Muscle layer of duodenum (tissue), 2 donors: ENCODE data around the gene C18orf32.
"Not testable (repeated sequence)": the region's sequence is repeated elsewhere in the genome, so short reads cannot be mapped to it uniquely, and the experiment has no call there.

Experiments
- H3K27ac ChIP-seq: one replicate; pipeline ENCODE4 v1.7.0; 2013; ENCODE audit warnings: mild to moderate bottlenecking, low read length
- H3K27me3 ChIP-seq: one replicate; pipeline ENCODE4 v1.7.0; 2013; ENCODE audit warnings: low read depth, mild to moderate bottlenecking, control low read depth, low read length
- H3K36me3 ChIP-seq, 2 donors: one replicate each; pipeline ENCODE4 v1.7.0; 2013; ENCODE audit warnings: low read length in 2 of 2, control low read depth in 1 of 2, mild to moderate bottlenecking in 1 of 2; ENCODE audit not compliant: insufficient read depth in 2 of 2, control insufficient read depth in 1 of 2
- H3K4me1 ChIP-seq, 2 donors: one replicate each; pipeline ENCODE4 v1.7.0; 2013; ENCODE audit warnings: low read length in 2 of 2, mild to moderate bottlenecking in 2 of 2, control low read depth in 1 of 2, moderate library complexity in 1 of 2; ENCODE audit not compliant: insufficient read depth in 2 of 2, control insufficient read depth in 1 of 2
- H3K4me3 ChIP-seq, 2 donors: one replicate each; pipeline ENCODE4 v1.7.0; 2013; ENCODE audit warnings: low read length in 2 of 2, low read depth in 1 of 2, mild to moderate bottlenecking in 1 of 2
- H3K9me3 ChIP-seq, 2 donors: one replicate each; pipeline ENCODE4 v1.7.0; 2013; ENCODE audit warnings: low read length in 2 of 2, control low read depth in 1 of 2, mild to moderate bottlenecking in 1 of 2; ENCODE audit not compliant: control insufficient read depth in 1 of 2
- donor health status: healthy.

Gene C18orf32

DNA sequence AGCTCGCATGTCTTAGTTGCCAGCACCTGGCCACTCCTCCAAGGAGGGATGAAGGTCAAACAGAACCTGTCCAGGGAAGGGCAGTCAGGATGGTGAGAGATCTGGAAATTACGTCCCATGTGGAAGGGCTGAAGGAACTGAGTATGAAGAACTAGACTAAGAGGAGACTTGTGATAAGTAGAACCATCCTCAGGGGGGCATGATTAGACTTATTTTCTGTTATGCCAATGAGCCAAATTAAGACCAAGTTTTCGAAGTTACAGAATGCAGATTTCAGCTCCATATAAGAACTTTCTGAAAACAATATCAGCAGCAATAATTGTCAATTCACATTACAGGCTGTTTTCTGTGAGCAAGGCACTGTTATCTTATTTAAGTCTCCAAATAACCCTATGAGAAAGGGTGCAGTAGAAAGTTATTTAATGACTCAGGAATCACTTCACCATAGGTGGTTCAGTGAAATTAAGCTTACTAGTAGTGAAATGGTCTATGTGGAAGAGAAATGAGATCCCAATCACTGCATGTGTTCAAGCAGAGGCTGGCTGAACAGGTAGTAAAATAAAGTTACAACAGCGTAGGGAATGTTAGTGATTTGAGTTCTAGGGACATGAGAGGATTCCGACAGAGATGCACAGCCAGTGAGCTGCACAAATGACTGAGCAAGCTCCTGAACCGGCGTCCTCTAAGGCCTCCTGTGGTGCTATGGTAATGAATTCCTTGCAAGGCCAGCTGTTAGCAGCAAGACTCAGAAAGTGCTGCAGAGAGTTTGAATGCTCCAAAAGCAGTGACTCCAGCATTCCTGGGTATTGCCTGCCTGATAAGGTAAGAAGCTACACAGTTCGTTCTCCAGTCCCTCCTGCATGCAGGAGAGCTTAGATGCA lies 22.1 kb downstream of the C18orf32 start:
- Histone ChIP-seq H3K36me3 (no peaks in the 10 kb centered on the region), H3K4me3 (no peak overlapping the region), H3K27ac (no peak overlapping the region)

DNA sequence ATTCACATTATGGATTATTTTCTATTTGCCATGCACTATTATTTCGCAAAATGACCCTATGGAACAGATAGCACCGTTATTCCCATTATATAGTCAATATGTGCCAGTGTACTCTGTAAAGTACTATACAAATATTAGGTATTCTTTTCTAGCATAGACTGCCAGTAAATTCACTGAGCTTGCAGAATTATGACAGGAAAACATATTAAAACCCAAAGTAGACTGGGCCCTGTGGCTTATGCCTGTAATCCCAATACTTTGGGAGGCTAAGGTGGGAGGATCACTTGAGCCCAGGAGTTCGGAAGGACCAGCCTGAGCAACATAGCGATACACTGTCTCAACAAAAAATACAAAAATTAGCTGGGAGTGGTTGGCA lies 25.4 kb downstream of the C18orf32 start:
- Histone ChIP-seq H3K27ac (no peak overlapping the region), H3K4me1 (peaks cover 13 to 19% of the 10 kb centered on the region in 2 donors), H3K36me3 (no peaks in the 10 kb centered on the region), H3K27me3 (no peaks in the 10 kb centered on the region), H3K9me3 (no peaks in the 10 kb centered on the region), H3K4me3 (no peak overlapping the region)

More for the DNA sequence above, 22.1 kb downstream of the C18orf32 start:
- Histone ChIP-seq H3K4me1 (peaks cover 0 to 8% of the 10 kb centered on the region in 2 donors), H3K9me3 (no peaks in the 10 kb centered on the region), H3K27me3 (no peaks in the 10 kb centered on the region)

DNA sequence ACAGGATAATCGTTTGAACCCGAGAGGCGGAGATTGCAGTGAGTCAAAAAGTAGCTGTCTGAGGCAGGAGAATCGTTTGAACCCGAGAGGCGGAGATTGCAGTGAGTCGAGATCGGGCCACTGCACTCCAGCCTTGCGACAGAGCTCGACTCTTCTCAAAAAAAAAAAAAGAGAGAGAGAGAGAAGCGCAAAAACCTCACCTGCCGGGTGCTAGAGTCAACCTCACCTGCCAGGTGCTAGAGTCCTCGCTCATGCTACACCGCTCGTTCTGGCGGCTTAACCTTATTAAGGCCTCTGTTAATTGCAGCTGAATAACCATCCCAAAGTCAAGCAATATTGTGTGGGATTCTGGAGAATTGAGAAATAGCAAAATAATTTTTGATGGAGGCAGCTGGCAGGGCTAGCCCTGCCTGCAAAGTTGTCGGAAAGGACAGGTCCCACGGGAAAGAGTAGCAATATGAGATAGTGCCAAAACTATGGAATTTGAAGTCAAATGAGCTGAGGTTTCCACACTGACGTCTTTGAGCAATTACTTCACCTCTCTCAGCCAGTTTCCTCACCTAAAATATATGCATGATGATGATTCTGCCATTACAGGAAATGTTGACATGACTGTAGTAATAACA lies 25.9 kb downstream of the C18orf32 start:
- Histone ChIP-seq H3K9me3 (no peaks in the 10 kb centered on the region), H3K27ac (peak overlapping the region; percentile 52), H3K4me1 (peaks cover 13 to 19% of the 10 kb centered on the region in 2 donors), H3K27me3 (no peaks in the 10 kb centered on the region), H3K4me3 (peak overlapping the region; percentile 77 to 98), H3K36me3 (no peaks in the 10 kb centered on the region)

DNA sequence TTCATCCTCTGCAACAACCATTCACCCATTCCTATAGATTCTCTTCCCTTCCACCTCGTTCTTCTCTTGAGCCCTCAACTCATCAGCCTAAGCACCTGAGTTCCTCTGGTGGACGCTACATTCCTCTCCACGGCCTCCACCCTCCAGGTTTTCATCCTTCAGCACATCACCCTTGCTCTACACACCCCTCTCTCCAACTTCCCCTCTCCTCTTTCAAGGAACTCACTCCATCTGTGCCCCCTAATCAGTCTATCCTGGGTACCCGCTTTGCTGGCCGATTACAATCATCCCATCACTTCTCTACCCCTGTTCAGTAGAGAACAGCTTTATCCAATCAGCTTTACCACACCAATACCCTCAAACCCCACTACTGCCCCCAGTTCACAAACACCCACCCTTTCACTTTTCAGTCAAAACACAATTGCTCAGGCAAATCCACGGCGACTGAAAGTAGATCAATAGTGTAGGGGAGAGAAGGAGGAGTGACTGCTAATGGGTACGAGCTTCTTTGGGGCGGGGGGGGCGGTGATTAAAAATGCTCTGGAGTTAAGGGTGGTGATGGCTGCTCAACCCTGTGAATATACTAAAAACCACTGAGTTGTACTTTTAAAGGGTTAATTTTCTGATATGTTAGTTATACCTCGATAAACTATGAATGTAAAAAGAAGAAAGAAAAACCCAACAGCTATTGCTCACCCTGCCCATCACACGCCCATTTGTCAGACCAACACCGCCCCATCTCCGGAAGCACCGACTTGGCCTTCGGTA lies 27.4 kb downstream of the C18orf32 start:
- no peaks in the 10 kb centered on the region for H3K36me3 ChIP-seq

DNA sequence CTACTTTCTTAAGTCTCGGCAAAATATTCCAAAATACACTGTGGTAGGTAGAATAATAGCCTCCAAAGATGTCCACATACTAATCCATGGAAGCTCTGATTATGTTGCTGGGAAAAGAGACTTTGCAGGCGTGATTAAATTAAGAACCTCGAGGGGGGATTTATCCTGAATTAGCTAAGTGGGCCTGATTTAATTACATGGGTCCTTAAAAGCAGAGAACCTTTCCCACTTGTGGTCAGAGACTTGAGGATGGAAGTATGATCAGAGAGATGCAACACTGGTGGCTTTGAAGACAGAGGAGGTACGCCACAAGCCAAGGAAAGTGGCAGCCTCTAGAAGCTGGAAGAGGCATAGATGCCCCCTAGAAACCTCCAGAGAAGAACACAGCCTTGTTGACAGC lies 29.4 kb downstream of the C18orf32 start:
- no peaks in the 10 kb centered on the region for H3K9me3 ChIP-seq
- H3K4me3 ChIP-seq, result no peak overlapping the region

More for the DNA sequence above, 27.4 kb downstream of the C18orf32 start:
- Histone ChIP-seq H3K27me3 (no peaks in the 10 kb centered on the region), H3K27ac (peak overlapping the region; percentile 52), H3K4me1 (peaks cover 13 to 19% of the 10 kb centered on the region in 2 donors), H3K4me3 (peak overlapping the region; percentile 77 to 98), H3K9me3 (no peaks in the 10 kb centered on the region)

DNA sequence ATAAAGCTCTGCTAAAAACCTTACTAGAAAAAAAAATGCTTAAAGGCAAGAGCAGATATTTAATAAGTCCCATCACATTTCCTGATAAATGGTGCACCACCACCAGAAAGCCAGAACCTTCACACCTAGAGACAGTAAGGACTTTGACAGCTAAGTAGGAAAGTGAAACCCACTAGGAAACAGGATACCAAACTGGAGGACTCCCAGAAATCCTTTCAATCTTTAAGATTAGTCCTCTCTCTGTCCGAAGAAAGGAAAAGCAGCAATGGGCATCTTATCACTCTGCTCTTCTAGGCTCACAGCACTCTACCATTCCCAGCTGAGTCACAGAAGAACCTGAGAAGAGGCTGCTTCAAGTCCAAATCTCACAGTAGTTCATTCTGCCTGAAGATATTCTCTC lies 30.2 kb downstream of the C18orf32 start:
- Histone ChIP-seq H3K36me3 (no peaks in the 10 kb centered on the region), H3K4me1 (peaks cover 13 to 19% of the 10 kb centered on the region in 2 donors), H3K27ac (no peak overlapping the region), H3K9me3 (peaks cover 0 to 1% of the 10 kb centered on the region in 2 donors), H3K4me3 (no peak overlapping the region), H3K27me3 (no peaks in the 10 kb centered on the region)

More for the DNA sequence above, 29.4 kb downstream of the C18orf32 start:
- Histone ChIP-seq H3K36me3 (no peaks in the 10 kb centered on the region), H3K27me3 (no peaks in the 10 kb centered on the region), H3K4me1 (peaks cover 13 to 19% of the 10 kb centered on the region in 2 donors), H3K27ac (no peak overlapping the region)

DNA sequence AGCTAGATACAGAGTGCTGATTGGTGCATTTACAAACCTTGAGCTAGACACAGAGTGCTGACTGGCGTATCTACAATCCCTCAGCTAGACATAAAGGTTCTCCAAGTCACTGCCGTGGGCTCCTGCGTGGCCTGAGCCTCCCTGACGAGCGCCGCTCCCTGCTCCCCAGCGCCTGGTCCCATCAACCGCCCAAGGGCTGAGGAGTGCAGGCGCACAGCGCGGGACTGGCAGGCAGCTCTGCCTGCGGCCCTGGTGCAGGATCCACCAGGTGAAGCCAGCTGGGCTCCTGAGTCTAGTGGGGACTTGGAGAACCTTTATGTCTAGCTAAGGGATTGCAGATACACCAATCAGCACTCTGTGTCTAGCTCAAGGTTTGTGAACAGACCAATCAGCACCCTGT lies 34.5 kb downstream of the C18orf32 start:
- not testable (repeated sequence) for H3K4me3 ChIP-seq, H3K4me1 ChIP-seq, H3K27ac ChIP-seq, H3K27me3 ChIP-seq
- Histone ChIP-seq H3K36me3 (peaks cover 0 to 24% of the 10 kb centered on the region in 2 donors), H3K9me3 (peaks cover 13 to 31% of the 10 kb centered on the region in 2 donors)

DNA sequence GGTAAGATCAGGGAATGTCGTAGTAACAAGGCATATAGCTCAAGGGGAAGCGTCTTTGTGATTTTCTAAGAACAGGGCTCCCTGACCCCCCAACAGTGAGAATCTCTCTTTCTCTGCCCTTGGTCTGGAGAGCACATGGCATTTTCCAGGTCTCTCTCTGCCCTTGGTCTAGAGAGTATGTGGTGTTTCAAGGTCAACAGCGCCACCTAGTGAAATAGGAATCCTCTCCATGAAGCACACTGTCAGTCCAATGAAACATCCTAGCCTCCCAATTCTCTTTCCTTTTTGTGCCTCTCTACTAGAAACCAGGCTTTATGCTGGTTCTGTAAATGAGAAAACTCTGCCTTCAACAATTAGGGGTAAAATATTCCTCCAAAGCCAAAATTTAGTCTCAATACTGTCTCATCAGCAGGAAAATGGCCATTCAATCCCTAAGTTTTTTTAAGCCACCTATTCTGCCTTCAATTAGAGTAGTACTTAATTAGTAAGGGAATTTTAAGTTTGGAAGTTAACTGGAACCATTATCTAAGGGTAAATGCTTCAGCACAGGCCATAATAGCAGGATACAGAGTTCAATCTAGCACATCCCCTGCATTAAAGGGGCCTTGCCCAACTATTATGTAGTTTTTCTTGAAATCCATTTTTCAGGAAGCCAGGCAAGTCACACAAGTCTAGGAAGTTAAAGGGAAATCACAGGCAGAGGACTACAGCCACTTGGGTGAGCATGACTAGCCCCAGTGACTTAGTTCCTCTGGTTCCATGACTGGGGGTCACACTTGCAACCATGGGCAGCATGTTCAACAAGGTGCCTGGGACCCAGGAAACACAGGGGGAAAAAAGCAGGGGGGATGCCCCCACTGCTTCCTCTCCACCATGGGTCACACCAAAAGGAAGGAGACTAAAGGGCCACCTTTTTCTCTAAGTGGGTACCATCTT lies 39.0 kb downstream of the C18orf32 start:
- no peaks in the 10 kb centered on the region for H3K27me3 ChIP-seq
- H3K4me1 ChIP-seq, result no peaks in the 10 kb centered on the region
- peaks cover 0 to 24% of the 10 kb centered on the region in 2 donors for H3K36me3 ChIP-seq
- no peak overlapping the region for H3K27ac ChIP-seq
- H3K4me3 ChIP-seq, result peak overlapping the region in 1 of 2 donors; percentile 2
- H3K9me3 ChIP-seq, result peaks cover 16 to 40% of the 10 kb centered on the region in 2 donors

DNA sequence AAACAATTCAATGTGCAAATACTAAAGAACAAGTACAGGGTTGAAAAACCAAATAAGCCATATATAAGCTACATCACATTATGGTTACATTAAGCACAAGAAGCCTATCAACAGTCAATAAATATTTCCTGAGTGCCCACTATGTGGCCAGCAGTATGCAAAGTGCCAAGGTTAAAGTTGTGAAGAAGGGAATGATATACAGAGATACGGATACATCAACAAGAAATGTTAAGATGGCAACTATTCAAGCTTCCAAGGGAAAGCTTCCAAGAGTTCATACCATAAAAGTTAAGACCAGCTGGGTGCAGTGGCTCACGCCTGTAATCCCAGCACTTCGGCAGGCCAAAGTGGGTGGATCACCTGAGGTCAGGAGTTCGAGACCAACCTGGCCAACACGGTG lies 40.6 kb downstream of the C18orf32 start:
- Histone ChIP-seq H3K36me3 (peaks cover 0 to 23% of the 10 kb centered on the region in 2 donors), H3K9me3 (peaks cover 16 to 38% of the 10 kb centered on the region in 2 donors), H3K4me3 (no peak overlapping the region), H3K4me1 (no peaks in the 10 kb centered on the region), H3K27me3 (no peaks in the 10 kb centered on the region), H3K27ac (no peak overlapping the region)

DNA sequence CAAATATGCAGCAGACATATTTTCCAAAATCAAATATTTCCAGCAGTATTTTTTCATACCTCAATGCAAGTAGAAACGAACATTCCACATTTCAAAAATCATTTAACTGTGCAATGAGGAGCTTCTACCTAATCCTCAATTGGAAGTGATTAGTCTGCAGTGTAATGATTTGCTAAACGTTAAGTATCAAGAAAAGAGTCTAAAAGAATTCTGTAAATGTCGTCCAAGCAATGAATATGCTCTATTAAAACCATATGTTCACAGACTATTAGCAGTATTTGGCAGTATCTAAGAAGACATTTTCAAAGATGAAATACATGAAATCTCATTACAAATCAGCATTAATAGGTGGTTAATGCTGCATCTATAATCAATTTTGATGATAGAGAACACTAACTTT lies 42.5 kb downstream of the C18orf32 start:
- Histone ChIP-seq H3K36me3 (peaks cover 0 to 14% of the 10 kb centered on the region in 2 donors), H3K4me3 (no peak overlapping the region), H3K27ac (no peak overlapping the region), H3K4me1 (peaks cover 0 to 1% of the 10 kb centered on the region in 2 donors), H3K27me3 (no peaks in the 10 kb centered on the region), H3K9me3 (peaks cover 16 to 25% of the 10 kb centered on the region in 2 donors)
